NCI-H2196 (cell line): ENCODE data around the gene TTC33.

Source experiments
- DNase-seq: peaks from one replicate; lab custom pipeline; 2025; ENCODE audit not compliant: unreplicated experiment; lab: John Stamatoyannopoulos, UW

Gene TTC33

GRCh38 chr5:40681363-40682153 lies 74.2 kb downstream of the TTC33 start:
- no peak for DNase-seq

DNA sequence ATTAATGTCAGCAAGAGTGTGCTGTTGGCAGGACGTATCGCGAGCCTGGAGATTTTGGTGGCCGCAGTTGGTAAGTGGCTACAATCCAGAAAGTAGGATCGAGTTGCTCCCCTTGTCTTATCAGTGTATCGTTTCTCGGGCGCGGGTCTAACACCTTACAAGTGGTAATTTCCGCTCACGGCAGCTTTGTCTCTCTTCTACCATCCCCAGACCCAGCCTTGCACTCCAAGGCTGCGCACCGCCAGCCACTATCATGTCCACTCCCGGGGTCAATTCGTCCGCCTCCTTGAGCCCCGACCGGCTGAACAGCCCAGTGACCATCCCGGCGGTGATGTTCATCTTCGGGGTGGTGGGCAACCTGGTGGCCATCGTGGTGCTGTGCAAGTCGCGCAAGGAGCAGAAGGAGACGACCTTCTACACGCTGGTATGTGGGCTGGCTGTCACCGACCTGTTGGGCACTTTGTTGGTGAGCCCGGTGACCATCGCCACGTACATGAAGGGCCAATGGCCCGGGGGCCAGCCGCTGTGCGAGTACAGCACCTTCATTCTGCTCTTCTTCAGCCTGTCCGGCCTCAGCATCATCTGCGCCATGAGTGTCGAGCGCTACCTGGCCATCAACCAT lies 74.9 kb downstream of the TTC33 start:
- peak; percentile 18 for DNase-seq

- DNase-seq = peak; percentile 34
These were observed 75.7 kb downstream of the TTC33 start, which contains the start of gene PTGER4 for GRCh38 chr5:40679913-40680681. TSS of gene PTGER4 (plus strand) at chr5:40679915. CDS start at chr5:40680994, 1,079 bp downstream.

DNA sequence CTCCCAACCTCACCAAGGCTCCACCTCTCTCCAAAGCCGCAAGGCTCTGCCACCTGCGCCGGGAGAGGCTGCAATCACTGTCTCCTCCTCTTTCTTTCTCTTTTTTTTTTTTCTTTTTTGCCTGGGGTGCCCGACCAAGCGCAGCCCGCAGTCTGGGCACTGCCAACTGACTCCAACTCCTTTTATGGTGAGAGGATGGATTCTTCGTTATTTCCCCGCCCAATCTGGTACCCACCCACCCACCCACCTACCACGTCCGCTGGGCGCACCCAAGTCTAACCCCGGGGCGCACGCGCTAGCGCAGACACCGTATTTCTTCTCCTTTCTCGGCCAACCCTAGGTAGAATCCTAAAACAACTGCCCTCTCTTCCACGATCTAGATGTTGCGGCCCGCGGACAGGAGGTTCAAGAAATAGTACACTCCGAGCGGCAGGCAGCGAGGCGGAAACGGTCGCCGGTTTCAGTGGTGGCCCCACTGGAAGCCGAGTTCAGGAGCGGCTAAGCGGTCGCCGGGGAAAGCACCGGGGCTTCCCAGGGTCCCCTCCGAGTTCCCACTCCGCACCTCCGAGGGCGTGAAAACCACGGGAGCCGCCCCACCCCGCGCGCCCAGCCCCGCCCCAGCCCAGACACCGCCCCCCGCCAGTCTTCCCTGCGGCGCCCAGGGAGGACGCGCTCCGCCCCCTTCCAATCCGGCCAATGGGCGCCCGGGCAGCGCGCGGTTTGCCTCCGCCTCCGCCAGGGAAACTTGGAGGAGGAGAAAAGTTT lies 76.4 kb downstream of the TTC33 start:
- peak; percentile 92 for DNase-seq

DNA sequence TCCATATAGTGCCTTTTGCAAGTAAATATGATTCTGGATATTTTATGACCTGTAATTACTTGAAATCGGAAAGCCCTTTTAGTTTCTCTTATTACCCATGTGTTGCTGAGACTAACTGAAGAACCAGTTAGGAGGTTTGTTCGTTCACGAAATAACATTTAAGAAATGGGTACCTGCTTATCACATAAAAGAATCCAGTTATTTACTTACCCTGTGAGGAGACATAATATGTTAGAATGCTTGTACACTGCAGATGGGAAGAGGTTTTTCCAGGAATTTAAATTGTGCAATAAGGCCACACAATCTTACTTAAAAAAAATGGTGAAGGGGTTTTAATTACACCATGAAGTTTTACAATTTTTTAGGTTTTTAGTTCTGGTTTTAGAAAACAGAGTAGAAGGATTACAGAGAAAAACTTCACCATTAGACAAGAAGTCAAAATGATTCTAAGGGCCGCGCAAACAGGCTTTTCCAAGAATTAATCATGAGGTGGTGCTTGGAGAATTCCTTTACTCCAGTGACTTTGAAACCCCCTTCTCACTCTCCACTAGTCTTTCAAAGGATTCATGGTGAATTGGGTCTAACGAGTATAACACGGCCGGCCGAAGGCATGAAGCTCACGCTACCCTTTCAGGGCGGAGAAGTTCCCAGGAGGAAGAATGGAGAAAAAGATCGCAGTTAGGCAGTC lies 77.2 kb downstream of the TTC33 start:
- DNase-seq = no peak

DNA sequence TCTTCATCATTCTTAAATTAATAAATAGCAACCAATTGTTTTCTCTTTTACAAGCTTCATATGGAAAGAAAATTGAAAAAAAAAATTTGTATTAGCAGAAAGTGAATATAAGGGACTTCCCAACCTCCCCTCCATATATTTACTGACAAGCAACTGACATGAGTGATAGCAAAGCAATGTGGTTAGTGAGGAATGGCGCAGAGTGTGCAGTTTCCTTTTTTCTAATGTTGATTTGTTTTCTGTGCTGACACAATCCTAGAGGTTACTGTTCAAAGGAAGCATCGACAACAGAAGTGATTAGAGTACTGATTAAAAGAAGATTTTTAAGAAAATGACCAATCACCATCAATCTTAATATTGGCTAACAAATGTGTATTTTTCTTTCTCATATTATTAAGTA lies 77.7 kb downstream of the TTC33 start:
- DNase-seq = no peak

DNA sequence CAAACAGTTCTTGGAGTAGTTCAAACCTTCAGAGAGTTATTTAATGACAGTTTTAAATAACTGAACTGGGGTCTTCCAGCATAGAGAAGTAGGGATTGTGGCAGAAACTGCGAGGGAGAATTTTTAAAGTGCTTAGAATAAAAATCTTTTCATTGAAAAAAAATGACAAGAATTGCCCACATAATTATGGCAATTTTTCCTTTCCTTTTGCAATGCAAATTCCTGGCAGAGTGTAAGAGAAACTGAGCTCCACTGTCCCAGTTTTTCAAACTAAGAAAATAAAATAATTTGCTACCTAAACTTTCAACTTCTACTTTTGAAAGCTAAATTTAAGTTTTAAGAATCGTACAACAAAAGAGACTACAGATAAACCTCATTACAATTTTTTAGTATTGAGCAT lies 78.3 kb downstream of the TTC33 start:
- no peak for DNase-seq

DNA sequence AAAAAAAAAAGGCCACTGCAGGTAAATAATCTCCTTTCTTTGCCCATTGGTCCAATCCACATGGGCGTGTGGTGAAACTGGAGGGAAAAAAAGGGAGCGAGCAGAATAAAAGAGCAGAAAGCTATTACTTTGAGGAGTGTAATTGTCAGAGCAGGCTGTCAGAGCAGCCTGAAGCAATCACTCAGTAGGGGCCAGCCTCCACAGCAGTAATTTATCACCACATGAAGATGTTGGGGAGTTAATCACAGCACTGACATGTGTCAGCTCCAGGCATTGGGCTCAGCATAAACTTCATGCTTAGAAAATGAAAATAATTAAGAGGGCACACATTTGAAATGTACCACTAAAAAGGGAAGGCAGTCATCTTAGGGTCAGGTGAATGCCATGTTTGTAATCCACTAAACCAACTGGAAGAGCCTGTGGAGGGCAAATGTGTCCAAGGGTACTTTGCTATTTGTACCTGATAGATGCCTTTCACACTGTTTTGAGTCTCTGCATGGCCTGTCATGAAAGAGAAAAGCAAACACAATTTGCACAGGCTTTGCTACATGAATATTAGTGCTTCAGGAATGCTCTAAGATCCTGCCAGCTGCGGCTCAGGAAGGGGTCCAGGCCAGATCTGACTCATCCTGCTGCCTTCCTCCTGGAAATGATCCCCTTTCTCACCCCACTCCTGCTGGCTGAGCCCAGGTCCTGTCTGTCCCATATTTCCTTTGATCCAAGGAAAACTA lies 79.0 kb downstream of the TTC33 start:
- DNase-seq = no peak

DNA sequence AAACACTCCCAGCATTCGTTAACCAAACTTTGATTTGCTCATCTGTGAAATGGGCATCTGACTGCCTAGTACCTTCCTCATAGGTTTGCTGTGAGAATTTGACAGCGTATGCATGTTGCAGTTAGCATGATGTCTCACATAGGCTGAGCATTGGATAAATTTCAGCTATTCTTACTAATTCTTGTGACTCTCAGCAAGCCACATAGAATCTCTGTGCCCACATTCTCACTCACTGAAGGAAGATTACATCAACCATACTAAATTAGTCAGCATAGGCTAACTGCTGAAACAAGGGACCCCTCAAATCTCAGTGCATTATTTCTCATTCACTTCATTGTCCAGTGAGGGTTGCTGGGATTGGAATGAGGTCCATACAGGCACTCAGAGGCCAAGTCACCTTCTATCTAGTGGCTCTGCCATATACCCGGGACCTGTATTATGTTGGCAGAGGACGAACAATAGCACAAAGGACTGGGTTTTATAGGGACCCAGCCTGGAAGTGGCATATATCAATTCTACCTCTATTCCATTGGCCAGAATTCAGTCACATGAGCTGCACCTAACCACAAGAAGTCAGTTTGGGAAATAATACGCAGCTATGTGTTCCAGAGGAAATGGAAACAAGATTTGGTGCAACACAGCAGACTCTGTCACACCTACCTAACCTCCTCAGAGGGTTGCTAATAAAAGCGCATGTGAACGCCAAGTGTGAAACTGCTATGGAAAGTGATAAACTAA lies 80.2 kb downstream of the TTC33 start:
- DNase-seq = no peak

GRCh38 chr5:40674661-40675235 lies 81.0 kb downstream of the TTC33 start:
- no peak for DNase-seq

DNA sequence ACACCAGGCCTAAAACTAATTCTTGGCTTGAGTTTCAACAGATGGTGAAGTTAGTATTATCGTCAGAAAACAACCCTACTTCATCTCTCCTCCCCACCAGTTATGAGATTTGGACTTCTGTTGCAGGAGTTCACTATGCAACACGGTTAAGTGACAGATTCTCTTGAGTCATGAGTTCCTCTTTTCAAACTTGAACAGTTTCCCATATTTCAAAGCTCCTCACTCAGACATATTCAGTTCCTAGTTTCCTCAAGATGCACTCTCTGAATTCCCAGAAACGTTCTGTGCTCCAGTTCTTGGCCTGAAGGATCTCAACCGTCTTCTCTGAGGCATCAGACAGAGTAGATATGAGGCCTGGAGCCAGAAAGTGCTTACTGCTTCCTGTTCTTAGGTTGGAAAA lies 83.3 kb downstream of the TTC33 start:
- DNase-seq = no peak

DNA sequence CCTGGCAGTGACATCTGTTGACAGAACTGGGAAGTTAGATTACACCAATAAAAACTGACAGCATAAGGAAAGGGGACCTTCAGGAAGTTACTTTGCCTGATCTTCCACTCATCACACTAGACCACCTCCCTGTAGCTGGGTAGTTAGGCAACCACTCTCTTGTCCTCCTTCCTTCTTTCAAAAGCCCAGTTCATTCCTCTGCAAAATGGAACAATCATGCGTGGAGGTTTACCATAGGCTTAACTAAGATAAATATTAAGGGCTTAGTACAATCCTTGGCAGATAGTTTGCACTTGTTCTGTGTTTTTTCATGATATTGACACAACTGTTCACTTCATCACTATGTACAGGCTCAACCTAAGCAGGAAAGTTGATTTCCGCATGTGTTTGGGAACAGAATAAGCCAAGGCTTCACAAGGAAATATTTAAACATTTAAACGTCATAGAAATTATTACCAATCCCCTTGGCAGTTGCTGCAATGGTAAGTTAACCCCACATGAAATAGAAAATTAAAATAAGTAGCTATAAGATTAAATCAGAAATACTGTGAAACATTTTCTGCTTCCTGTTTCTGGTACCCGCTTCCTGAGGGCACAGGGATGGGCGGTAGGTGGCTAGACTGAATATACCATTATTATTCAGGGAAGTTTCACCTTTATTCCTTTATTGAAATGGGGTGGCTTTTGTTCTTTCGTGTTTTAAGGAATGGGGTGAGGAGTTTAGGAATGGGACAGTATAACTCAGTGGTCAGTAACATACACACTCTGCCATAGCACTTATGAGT lies 86.0 kb downstream of the TTC33 start:
- DNase-seq = no peak

- no peak for DNase-seq
These were observed 88.5 kb downstream of the TTC33 start for GRCh38 chr5:40667161-40667663.

GRCh38 chr5:40666657-40667056 lies 89.1 kb downstream of the TTC33 start:
- DNase-seq = no peak

- DNase-seq = no peak
These were observed 90.0 kb downstream of the TTC33 start for GRCh38 chr5:40665635-40666298.

DNA sequence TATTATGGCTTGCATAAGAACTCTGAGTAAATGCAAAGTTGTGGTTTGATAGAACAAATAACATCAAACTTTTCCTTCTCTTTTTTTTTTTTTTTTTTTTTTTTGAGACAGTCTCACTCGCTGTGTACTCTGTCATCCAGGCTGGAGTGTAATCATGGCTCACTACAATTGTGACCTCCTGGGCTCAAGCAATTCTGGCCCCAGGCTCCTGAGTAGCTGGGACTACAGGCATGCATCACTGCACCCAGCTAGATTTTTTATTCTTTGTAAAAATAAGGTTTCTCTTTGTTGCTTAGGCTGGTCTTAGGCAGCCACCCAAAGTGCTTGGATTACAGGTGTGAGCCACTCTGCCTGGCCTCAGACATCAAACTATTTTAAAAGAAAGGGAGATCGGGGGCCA lies 95.0 kb downstream of the TTC33 start:
- DNase-seq = no peak

- DNase-seq = no peak
These were observed 99.0 kb downstream of the TTC33 start for GRCh38 chr5:40656766-40657165.
